NCI-H510A (cell line): ENCODE data around the gene ERBB2.
"Not testable (repeated sequence)": the region's sequence is repeated elsewhere in the genome, so short reads cannot be mapped to it uniquely, and the experiment has no call there.

Source experiments
- DNase-seq: peaks from one replicate; lab custom pipeline; 2025; lab: John Stamatoyannopoulos, UW

ERBB2 gene

DNA sequence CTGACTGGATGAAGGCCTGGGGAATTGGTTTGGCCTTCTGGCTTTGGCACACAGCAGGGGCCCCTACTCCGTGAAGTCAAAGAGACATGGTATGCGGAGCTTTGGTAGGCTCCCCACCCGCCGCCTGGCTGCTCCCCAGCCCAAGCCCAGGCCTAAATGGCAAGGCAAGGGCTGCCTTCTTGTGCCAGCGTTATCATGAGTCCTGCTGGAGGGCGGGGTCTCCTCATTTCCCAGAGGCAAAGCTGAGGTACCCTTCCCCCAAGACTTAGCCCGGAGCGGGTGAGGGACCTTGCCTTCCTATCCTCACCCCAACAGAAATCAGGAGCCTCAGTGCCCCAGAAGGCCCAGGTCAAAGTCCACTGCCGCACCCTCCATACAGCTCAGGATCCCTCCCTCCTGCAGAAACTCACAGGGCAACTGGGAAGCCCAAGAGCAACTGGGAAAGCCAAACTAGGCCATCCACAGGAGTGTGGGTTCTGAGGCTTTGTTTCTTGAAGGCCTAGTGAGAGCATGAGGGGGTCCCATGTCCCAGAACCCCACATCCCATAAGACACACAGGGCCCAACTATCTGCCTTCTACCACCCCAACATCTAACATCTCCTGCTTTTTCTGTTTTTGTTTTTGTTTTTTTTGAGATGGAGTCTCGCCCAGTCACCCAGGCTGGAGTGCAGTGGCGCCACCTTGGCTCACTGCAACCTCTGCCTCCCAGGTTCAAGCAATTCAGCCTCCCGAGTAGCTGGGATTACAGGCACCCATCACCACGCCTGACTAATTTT, 21.3 kb upstream of the ERBB2 start:
- no peak for DNase-seq

DNA sequence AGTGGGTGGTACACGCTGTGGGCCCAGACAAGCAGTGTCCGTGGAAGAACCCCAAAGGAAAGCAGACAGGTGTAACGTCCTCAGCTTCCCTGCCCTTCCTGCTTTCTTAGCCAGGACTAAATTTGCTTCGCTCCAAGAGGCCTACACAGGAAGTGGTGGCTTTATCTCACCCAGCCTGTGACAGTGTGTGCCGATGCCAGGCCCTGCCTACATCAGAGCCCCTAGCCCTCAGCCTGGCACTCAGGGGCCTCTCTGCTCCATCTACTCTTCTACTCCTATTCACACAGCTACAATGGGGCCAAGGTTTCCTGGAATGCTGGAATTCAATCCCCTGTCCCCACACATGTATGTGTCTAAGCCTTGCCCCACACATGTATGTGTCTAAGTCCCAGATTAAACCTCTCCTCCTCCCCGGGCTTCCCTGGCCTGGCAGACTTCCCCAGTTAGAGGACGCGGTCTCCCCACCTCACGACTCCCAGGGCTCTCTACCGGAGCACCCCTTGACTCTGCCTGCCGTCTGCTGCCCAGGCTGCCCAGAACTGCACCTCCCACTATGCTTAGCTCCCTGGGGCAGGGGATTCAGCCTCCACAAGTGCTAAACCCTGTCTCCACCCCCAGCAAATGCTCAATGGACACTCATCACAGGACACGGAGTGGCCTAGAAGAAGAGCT, 20.2 kb upstream of the ERBB2 start:
- no peak for DNase-seq

DNA sequence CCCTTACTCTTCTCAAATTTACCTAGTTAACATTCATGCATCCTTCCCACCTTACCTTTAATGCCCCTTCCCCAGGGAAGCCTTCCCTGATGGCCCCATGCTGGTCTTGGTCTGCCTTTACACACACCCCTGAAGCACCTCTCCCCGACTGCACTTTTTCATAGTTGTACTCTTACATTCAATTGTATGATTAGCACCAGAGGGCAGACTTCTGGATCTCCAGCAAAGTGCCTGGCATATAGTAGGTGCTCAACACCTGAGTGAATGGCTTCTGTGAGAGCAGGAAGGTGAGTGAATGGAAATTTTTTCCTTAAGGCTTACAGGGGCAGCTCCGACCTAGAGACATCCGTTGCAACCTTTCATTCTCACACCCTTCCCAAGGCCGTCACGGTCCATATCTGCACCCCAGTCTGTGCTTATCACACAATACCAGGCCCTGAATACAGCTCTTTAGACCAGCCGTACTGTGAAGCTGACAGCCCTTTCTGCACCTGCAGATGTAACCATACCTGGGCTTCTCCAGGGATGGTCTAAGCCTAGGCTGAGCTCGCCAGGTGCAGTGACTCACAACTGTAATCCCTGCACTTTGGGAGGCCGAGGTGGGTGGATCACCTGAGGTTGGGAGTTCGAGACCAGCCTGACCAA, 16.4 kb upstream of the ERBB2 start:
- DNase-seq = no peak

DNA sequence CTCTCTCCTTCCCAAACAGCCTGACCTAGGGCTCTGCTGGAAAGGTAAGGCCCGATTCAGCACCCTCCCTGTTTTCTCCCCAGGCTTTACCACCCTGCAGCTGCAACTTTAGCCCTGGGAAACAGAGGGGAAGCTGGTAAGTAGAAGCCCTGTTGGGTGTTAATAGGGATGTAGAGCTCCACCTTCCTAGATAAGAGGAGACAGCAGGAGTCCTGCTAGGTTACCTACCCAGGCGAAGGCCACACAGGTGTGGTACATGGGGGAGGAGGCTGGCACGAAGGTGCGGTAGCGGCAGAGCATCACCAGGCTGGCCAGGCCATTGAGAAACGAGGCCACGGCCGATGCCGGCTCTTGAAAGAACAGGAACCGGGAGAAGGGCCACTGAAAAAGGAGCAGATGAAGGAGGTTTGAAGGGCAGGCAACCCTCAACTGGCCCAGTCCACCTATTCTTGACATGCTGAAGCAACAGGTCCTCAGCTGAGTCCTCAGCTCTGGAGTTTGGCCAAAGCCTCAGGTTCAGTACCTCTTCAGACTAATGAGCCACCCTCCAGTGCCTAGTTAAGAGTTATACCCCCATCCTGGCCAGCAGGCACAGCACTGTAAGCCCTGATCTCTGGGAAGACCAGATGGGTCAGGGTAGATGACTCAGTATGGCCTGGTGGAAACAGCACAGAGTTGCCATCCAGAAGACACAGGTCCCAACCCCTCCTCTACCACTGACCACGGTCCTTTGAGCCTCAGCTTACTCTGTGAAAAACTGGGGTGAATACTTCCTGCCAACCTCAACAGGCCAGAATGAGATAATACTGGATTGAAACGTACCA, 15.3 kb upstream of the ERBB2 start:
- DNase-seq = no peak

DNA sequence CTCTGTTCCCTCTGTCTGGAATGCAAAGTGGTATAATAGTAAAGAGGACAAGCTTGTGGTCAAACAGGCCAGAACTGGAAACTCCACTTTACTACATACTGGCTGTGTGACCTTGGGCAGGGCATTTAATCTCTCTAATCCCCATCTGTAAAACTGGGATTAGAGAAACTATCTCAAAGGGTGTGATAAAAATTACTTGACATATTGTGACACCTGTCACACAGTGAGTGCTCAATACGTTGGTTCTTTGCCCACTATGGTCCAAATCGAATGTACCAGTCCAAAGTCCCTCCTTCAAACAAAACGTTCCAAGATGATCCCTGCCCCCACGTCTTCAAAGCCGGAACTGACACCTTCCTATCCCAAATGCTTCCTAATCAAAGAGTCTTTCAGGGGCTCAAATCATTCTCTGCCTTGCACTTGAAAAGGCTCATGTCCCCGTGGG, 12.7 kb upstream of the ERBB2 start:
- DNase-seq = no peak

DNA sequence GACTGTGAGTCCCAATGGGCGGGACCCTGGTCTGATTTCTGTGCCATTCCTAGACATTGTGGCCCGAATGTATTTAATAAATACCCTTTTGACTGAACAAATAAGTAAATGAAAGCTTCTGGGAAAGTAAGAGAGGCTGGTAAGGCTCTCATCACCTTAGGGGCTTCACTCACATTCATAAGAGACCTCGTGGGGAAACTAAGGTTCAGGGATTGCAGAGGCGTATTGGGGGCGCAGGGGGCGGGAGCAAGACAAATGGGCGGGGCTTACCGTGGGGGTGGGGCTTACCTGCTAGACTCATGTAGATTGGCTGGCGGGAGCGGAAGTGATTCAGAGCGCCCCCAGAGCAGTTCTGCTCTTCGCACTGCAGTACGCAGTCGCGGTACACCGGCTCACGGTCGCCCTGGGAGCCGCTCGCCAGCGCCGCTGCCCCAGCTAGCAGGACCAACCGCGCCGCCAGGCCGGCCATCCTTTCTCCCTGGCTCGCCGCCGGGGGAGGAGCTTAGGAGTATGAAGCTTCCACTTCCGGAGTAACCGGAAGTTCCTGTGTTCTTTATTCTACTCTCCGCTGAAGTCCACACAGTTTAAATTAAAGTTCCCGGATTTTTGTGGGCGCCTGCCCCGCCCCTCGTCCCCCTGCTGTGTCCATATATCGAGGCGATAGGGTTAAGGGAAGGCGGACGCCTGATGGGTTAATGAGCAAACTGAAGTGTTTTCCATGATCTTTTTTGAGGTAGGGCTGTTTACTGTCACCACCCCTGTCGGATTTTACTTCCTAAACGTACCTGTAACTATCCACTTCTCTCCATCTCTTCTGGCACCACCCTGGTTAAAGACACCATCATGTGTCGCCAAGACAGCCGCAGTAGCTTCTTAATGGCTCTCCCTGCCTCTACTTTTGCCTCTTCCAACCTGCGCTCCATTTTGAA, 12.1 kb upstream of the ERBB2 start, which contains the start of gene PGAP3:
PGAP3 (minus strand) TSS at position 512 of the 929 bp plus-strand sequence; CDS start at position 469, 43 bp downstream.
- DNase-seq = peak; percentile 73

DNA sequence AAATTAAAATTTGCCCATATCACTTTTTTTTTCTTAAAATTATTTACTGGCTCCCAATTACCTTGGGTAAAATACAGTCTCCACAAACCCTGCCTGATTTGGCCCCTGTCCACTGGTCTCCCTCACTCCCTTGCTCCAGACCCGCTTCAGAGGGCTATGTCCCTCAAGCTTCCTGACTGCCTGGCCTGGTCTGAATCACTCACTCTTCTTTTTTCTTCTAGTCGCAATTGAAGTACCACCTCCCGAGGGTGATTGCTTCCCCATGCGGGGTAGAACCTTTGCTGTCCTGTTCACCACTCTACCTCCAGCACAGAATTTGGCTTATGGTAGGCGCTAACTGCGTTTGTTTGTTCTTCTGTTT, 11.4 kb upstream of the ERBB2 start:
- no peak for DNase-seq

DNA sequence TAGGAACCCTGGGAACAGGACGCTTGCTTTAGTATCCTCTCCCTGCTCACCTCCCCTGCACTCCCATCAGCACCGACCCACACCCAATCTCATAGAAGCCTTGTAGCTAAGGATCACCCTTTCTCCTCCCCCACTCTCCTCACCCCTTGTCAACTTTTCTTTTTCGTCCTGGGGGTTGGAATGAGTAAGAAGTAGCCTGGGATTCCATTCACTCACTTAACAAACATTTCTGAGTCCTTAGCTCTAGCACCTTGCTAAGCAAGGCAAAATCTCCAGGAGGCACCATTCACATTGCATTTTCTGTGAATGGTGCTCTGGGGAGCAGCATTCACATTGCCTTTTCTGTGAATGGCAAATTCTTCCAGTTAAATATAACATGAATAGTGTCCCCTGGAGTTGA, 10.9 kb upstream of the ERBB2 start:
- DNase-seq = no peak

DNA sequence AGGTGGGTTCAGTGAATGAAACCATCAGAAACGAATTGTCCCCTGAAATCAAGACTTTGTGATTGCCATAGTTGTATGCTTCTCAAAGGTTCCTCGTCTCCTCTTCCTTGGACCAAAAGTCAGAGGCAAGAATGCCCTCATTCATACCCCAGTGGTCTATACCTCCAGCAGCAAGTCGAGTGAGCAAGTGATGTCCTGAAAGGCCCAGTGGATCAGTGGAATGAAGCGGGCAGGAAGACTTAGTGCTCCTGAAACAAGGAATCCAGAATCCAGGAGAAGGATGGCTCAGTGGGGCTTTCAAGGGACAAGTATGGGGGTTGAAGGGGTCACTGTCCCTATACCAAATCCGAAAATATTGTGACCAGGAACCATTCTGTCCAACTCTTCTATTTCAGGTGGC, 5.3 kb upstream of the ERBB2 start:
- no peak for DNase-seq

DNA sequence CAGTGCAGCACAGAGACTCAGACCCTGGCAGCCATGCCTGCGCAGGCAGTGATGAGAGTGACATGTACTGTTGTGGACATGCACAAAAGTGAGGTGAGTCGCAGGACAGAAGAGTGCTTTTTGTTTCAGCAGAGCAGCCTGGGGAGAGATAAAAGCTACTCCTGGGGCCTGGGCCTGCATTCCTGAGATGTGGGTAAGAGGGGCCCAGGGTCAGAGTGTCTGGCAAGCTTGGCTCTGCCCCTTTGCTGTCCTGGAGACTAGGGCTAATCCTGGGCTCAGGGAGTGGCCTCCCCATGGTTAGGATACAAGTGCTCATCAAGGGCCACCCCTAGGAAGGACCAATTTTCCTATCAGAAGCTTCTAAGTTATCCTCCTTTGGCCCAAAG, 4.8 kb upstream of the ERBB2 start:
- no peak for DNase-seq

DNA sequence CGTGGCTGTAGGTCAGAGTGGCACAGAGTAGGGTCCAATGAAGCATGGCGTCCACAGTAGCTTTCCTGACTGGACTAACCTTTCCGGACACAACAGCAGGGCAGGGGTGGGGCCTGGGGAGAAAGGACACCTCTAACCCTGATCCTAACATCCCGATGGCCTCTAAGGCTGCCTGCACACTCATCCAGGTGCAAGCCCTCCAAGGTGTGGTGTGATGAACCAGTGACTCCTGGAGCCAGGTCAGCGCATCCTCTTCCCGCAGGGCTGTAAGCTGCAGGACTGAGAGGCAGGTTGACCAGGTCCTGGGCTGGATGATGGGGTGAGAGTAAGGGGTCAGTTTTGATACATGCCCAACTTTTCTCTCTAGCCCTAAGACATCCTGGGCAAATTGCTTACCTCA, 3.1 kb upstream of the ERBB2 start:
- DNase-seq = no peak

DNA sequence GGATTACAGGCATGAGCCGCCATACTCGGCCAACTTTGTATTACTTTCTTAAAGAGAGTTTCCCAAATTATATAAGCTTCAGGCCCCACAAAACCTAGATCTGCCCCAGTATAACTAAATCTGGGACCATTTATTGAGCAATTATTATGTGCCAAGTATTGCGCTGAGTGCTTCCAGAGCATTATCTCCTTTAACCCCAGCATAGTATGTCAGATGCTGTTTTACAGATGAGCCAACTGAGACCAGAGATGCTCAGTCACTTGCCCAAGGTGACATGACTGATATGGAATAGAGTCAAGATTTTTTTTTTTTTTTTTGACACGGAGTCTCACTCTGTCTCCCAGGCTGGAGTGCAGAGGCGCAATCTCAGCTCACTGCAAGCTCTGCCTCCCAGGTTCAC, 1.9 kb upstream of the ERBB2 start:
- DNase-seq = no peak

DNA sequence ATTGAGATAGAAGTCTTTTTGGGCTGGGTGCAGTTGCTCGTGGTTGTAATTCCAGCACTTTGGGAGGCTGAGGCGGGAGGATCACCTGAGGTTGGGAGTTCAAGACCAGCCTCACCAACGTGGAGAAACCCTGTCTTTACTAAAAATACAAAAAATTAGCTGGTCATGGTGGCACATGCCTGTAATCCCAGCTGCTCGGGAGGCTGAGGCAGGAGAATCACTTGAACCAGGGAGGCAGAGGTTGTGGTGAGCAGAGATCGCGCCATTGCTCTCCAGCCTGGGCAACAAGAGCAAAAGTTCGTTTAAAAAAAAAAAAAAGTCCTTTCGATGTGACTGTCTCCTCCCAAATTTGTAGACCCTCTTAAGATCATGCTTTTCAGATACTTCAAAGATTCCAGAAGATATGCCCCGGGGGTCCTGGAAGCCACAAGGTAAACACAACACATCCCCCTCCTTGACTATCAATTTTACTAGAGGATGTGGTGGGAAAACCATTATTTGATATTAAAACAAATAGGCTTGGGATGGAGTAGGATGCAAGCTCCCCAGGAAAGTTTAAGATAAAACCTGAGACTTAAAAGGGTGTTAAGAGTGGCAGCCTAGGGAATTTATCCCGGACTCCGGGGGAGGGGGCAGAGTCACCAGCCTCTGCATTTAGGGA, 577 bp upstream of the ERBB2 start:
- DNase-seq = not testable (repeated sequence)

DNA sequence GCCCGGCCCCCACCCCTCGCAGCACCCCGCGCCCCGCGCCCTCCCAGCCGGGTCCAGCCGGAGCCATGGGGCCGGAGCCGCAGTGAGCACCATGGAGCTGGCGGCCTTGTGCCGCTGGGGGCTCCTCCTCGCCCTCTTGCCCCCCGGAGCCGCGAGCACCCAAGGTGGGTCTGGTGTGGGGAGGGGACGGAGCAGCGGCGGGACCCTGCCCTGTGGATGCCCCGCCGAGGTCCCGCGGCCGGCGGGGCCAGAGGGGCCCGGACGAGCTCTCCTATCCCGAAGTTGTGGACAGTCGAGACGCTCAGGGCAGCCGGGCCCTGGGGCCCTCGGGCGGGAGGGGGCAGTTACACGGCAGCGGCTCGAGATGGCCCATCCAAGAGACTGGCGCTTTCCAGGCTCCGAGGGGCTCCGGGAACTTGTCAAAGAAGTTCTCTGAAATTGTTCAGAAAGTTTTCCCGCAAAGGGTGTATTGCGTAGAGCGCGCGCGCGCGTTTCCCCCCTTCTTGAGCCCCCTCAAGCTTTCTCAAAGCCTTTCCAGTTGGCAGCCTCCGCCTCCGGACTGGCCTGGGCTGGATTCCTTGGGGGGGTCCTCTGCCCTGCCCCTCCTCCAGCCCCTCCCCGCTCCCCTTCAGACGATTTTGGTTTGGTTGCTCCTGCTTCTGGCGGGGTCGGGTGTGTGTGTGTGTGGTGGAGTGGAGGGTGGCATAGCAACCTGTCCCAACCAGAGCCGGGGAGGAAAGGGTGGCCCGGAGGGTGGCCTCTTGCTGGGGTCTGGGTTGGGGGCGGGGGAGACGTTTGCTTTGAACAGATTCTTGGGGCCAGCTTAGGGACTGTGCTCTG, 504 bp downstream of the ERBB2 start:
- DNase-seq = no peak

DNA sequence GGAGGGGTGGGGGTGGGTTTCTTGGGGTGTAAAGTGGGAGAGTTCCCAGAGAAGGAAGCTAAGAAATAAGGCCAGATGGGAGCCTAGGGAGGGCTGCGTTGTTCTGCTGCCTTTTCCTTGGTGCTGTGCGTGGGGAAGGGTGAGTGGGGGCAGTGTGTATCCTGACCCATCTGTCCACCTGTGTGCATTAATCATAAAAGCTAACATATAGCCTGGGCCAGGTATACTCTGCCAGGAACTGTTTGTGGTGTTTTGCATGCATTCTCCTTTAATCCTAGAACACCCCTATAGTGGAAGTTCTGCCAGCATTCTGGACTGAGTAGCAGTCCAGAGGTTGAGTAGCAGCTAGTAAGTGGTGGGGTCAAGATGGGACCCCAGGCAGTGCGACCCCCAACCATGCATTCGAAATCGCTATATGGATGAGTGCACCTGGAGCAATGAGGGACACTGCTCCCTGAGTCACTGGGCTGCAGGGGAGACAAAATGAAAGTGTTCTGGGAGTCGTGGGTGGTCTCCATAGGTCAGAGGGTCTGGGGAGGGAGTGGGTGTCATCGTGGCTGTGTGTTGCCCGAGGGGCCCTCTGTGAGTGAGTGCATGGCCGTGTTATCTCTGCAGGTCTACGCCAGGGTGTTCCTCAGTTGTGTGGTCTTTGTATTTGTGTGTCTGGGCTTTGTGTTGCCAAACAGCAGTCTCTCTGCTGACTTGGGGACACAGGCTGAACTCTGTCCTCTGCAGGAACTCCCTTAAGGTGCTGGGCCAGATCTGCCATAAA, 1.3 kb downstream of the ERBB2 start:
- no peak for DNase-seq

DNA sequence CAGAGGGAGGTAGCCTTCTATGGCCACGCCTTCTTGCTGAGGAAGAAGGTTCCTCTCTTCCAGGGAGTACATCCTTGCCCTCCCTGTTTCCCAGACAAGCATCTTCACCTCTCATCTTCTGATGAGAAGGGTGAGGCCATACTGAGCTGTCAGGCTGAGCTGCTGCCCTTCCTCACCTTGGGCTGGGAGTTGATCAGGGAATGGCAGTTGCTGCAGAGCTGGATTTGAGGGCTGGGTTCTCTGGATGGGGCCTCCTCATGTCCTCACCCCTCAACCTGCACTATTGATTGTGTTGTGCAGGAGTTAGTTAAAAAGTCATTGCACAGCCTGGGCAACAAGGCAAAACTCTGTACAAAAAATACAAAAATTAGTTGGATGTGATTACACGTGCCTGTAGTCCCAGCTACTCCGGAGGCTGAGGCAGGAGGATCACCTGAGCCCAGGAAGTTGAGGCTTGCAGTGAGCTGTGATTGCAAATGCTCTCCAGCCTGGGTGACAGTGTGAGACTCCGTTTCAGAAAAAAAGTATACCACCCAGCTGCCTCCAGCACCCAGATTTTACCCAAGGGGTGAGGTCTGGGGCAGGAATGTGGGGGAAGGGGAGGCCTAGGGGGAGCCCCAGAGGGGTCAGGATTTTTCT, 2.0 kb downstream of the ERBB2 start:
- DNase-seq = no peak

DNA sequence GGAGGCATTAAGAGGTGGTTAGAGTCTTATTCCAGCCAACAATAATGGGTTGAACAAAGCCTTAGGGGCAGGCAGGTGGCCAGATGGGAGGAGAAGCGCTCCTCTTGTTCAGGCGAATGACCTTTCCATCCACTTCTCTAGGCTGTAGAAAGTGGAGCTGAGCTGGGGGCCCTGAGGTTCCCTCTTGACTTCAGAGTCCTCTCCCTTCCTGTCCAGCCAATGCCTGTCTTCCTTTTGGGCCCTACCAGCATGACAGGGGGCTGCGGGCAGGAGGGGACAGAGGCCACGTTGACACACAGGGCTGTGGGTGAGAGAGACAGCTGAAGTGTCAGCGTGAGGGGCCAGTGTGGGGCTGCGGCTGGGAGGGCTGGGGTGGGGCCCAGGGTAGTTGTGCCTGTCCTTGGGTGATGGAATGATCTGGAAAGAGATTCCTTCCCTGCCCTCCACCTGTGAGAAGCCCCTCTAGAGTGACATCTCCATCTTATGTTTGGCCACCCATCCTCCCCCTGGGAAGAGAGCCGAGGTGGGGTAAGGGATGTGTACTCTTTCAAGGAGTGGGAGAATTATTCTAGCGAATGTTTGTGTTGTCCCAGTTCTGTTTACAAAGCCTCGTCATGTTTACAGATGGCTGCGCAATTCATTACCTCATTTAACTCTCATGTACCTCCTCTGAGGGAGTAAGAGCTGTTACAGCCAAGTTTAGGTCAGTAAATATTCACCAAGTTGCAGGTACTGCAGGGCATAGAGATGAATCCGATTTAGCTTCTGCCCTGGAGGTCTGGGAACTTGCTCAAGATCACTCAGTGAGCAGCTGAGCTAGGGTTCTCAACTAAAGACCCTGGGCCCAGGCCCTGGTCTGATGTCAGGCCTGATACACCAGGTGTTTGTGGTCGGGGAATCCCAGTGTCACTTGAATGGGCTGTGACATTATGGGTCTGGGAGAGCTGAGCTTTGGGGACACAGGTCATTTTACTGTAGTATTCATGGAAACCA, 3.3 kb downstream of the ERBB2 start:
- DNase-seq = no peak
